ENCODE data around the gene EMC6. TPM values are rescaled to one million over a fixed set of nuclear protein-coding genes. Genes with fewer than 3 reads are reported as not detected.

Gene EMC6
- 54.0 TPM for total RNA-seq
- long read RNA-seq, transcript EMC6-201 (2 exons, 653 nt) = major isoform, 38 of 51 reads
- long read RNA-seq, transcript EMC6-202 (2 exons, 762 nt) = minor isoform, 6 of 51 reads
- long read RNA-seq, partial matches to known transcripts = 0 of 51 reads
- long read RNA-seq, other reads (novel, unspliced or antisense) = 7 of 51 reads

DNA sequence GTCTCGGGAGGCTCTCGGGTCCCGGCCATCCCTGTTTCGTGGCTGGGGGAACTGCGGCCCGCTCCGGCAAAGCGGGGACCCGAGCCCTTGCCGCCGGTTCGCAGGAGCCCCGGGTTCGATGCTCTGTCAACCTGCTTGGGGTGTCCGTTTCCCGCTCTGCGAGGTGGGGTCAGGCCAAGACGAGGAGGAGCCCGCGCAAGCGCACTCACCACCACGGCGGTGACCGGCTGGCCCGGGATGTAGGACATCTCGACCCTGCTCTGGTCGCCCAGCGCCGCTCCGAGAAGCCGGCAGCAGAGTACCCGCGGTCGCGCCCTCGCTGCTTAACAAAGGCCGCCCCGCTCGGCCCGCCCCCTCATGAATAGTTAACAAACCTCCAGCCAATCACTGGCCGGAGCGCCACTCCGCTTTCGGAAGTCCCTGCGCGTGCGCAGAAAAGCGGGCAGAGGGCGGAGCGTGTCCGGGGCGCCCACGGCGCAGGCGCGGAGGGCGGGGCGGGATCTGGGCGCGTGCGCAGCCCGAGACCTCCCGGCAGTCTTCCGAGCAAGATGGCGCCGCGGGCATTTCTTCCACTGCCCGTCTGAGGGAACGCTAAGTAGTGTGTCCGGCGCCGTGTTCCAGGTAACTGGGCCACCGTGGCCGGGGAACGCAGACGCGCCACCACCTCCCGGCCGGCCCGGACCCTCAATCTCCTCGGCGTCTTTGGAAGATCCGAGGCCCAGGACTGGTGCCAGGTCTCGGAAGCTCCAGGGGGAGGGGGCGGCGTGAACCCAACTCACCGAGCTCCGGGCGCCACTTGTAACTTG, at the start of gene EMC6, which contains the start of gene TAX1BP3:
Gene EMC6, plus strand, starts transcription at position 534 of the 806 bp plus-strand sequence. CDS start 335 bp downstream, outside the sequence.
Gene TAX1BP3, minus strand, starts transcription at position 300 of the 806 bp plus-strand sequence. Its CDS starts 52 bp downstream, at position 248.
- DNase-seq (ENCODE audit: low spot score) = peak; percentile 100
- intact Hi-C loops (cut with DNase I) = loop anchor here (10.0 kb wide), 1 partner anchor 134 kb away; no protein-coding TSS in a partner anchor

GRCh38 chr17:3621146-3621720, 47.4 kb upstream of the EMC6 start:
- no peak for DNase-seq (ENCODE audit: low spot score)
- intact Hi-C loops (cut with DNase I) = no loop called here

- no peak for DNase-seq (ENCODE audit: low spot score)
- intact Hi-C loops (cut with DNase I) = no loop called here
These were observed 45.5 kb upstream of the EMC6 start for GRCh38 chr17:3622977-3623594.

GRCh38 chr17:3626831-3627768, 41.5 kb upstream of the EMC6 start:
- intact Hi-C loops (cut with DNase I) = no loop called here
- no peak for DNase-seq (ENCODE audit: low spot score)

DNA sequence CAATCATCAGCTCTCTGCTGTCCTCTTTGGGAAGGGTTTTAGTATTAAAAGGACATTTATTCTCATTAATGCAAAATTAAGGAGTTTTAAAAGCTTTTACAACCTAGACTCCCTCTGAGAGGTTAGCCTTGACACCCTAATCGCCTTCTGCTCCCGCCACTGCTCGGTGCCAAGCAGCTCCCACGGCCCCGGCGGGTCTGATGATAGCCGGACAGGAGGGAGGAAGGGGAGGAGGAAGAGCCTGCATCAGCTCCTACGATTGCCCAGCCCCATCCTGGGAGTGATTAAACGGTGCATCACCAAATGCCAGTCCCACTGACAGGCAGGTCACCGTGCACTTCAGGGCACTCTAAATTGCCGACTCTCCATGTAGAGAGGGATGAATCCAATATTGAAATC, 40.8 kb upstream of the EMC6 start:
- intact Hi-C loops (cut with DNase I) = no loop called here
- DNase-seq (ENCODE audit: low spot score) = no peak

GRCh38 chr17:3630781-3631180, 37.8 kb upstream of the EMC6 start:
- no peak for DNase-seq (ENCODE audit: low spot score)
- intact Hi-C loops (cut with DNase I) = loop anchor here (10.0 kb wide), 1 partner anchor 96 kb away; no protein-coding TSS in a partner anchor

GRCh38 chr17:3632287-3632686, 36.3 kb upstream of the EMC6 start:
- intact Hi-C loops (cut with DNase I) = loop anchor here (10.0 kb wide), 1 partner anchor 97 kb away; no protein-coding TSS in a partner anchor
- no peak for DNase-seq (ENCODE audit: low spot score)

GRCh38 chr17:3635474-3636153, 33.0 kb upstream of the EMC6 start:
- DNase-seq (ENCODE audit: low spot score) = no peak
- intact Hi-C loops (cut with DNase I) = loop anchor here (2.0 to 10.0 kb wide), 2 partner anchors 31 to 101 kb away; no protein-coding TSS in a partner anchor

GRCh38 chr17:3636154-3636907, 32.3 kb upstream of the EMC6 start, which contains the start of the genes CTNS and SHPK:
Gene CTNS (plus strand): TSS chr17:3636760. CDS start chr17:3640207, 3,447 bp downstream.
Gene SHPK (minus strand): TSS chr17:3636250. CDS start chr17:3636219, 31 bp downstream.
- intact Hi-C loops (cut with DNase I) = loop anchor here (2.0 to 10.0 kb wide), 2 partner anchors 30 to 102 kb away; no protein-coding TSS in a partner anchor
- peak; percentile 98 for DNase-seq (ENCODE audit: low spot score)

DNA sequence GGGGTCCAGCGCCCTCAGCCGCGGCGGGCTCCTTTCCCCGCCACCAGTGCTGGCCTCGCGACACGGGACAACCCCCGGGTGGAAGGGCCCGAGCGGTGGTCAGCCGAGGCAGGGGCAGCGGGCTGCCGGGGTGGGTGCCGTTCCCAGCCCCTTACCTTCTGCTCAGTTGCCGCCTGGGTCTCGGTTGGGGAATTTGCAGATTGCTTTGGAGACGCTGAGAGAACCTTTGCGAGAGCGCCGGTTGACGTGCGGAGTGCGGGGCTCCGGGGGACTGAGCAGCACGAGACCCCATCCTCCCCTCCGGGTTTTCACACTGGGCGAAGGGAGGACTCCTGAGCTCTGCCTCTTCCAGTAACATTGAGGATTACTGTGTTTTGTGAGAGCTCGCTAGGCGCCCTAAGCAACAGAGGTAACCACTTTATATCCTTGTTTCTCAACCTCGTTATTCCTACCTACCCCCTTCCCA, 31.7 kb upstream of the EMC6 start:
- no peak for DNase-seq (ENCODE audit: low spot score)
- intact Hi-C loops (cut with DNase I) = loop anchor here (2.0 to 10.0 kb wide), 2 partner anchors 30 to 102 kb away; no protein-coding TSS in a partner anchor

DNA sequence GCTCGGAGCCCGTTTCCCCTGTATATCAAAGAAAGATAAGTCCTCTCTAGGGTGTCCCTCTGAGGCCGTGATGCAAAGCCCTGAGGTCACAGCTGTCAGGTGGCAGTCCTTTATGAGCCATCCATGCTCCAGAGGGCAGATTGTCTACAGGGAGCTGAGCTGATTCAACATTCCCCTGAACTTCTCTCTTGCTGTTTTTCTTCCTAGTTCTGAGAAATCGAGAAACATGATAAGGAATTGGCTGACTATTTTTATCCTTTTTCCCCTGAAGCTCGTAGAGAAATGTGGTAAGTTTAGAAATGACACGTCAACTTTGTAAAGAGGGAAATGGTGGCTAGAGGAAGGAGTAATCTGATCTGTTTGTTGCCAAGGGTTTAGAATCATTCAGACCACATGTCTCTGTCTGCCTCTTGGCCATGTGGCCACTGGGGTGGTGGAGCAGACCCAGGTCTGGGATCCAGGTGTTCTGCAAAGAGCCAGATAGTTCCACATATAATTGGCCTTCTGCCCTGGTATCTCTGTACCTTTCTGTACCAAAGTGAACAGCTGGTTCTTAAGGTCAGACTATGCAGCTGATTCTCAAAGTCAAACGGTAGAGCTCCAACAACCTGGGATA, 28.5 kb upstream of the EMC6 start:
- intact Hi-C loops (cut with DNase I) = loop anchor here (10.0 kb wide), 1 partner anchor 105 kb away; no protein-coding TSS in a partner anchor
- no peak for DNase-seq (ENCODE audit: low spot score)

GRCh38 chr17:3641014-3641413, 27.6 kb upstream of the EMC6 start:
- no peak for DNase-seq (ENCODE audit: low spot score)
- intact Hi-C loops (cut with DNase I) = no loop called here

- no peak for DNase-seq (ENCODE audit: low spot score)
- intact Hi-C loops (cut with DNase I) = no loop called here
These were observed 26.7 kb upstream of the EMC6 start for GRCh38 chr17:3641717-3642486.

DNA sequence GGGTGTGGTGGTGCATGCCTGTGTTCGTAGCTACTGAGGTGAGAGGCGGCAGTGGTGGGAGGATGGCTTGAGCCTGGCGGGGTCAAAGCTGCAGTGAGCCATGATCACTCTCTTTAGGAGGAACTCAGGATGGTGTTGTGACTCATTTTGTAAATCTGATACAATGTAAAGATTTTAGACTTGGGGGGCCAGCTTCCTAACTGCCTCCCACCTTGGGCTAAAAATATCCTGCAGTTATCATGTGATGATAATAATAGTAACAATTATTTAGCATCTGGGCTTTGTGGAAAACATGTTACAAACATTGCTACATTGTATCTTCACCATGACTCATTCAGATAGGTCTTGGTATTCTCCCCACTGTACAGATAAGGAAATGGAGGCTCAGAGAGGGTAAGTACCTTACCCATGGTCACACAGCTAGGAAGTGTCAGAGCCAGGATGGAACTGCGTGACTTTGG, 24.7 kb upstream of the EMC6 start:
- no peak for DNase-seq (ENCODE audit: low spot score)
- intact Hi-C loops (cut with DNase I) = no loop called here

DNA sequence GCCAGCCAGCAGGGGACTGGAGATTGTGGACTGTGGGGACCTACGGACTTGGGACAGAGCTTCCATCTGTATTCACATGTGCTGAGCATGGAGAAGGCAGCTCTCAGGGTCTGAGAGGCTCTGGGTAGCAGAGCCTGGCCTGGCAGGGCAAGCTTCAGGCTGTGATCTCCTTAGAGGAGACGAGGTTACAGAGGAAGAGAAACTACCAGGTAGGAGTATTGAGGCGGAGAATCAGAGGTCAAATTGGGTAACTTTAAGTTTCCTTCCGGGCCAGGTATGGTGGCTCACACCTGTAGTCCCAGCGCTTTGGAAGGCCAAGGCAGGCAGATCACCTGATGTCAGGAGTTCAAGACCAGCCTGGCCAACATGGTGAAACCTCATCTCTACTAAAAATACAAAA, 23.3 kb upstream of the EMC6 start:
- no peak for DNase-seq (ENCODE audit: low spot score)
- intact Hi-C loops (cut with DNase I) = loop anchor here (5.0 kb wide), 1 partner anchor 598 kb away; no protein-coding TSS in a partner anchor

DNA sequence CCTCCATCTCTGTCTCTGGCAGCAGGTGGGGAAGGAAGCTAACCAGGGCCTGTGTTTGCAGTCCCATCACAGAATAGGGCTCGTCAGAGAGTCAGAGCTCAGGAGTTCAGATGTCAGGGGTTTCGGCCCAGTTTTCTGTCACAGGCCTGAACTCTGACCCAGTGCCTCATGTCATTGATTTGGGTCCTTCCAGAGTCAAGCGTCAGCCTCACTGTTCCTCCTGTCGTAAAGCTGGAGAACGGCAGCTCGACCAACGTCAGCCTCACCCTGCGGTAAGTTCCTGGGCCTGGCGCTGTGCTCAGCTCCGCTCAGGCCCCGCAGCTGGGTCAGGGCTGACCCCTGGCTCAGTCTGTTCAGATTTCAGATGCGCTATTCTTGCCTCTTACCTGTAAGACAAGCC, 21.4 kb upstream of the EMC6 start:
- intact Hi-C loops (cut with DNase I) = loop anchor here (5.0 kb wide), 1 partner anchor 600 kb away; no protein-coding TSS in a partner anchor
- no peak for DNase-seq (ENCODE audit: low spot score)
